Fibroblast of lung (primary cell): ENCODE measurements around the gene ZNF423. TPM values are rescaled to one million over a fixed set of nuclear protein-coding genes. Genes with fewer than 3 reads are reported as not detected.

Experiments
- DNase-seq, 2 donors: peaks; one replicate each; pipeline versions ENCODE4 v3.0.0 to v3.0.0-alpha.2; 2010; ENCODE audit warnings: low read depth in 2 of 2
- H2AFZ ChIP-seq: 2 replicates; pipeline ENCODE4 v1.5.1; 2012; ENCODE audit warnings: low read length, control low read depth, inconsistent platforms
- H3K27ac ChIP-seq: 2 replicates; pipeline ENCODE4 v1.5.1; 2011; ENCODE audit warnings: low read length, control low read depth; ENCODE audit not compliant: insufficient read depth
- H3K27me3 ChIP-seq: 2 replicates; pipeline ENCODE4 v1.5.1; 2011; ENCODE audit warnings: mild to moderate bottlenecking, low read length; ENCODE audit not compliant: control insufficient read depth, insufficient read depth
- H3K36me3 ChIP-seq: 2 replicates; pipeline ENCODE4 v1.5.1; 2011; ENCODE audit warnings: low read length; ENCODE audit not compliant: control insufficient read depth, insufficient read depth
- H3K4me1 ChIP-seq: 2 replicates; pipeline ENCODE4 v1.5.1; 2011; ENCODE audit warnings: low read length; ENCODE audit not compliant: control insufficient read depth, insufficient read depth; ENCODE audit errors: extremely low read depth
- H3K4me2 ChIP-seq: 2 replicates; pipeline ENCODE4 v1.5.1; 2011; ENCODE audit warnings: low read length, control low read depth; ENCODE audit not compliant: insufficient read depth; ENCODE audit errors: extremely low read depth
- H3K4me3 ChIP-seq, 4 experiments: fragments of 200-600 bp in 1 of 4; sonication (generic) in 1 of 4; replicated peaks in 1 of 4; 2 replicates each; pipeline ENCODE4 v1.5.1; 2011 to 2016; ENCODE audit warnings: low read length in 4 of 4, low read depth in 3 of 4, mild to moderate bottlenecking in 3 of 4, control low read depth in 2 of 4, inconsistent platforms in 1 of 4, mixed read lengths in 1 of 4; ENCODE audit not compliant: insufficient read depth in 1 of 4; ENCODE audit errors: control extremely low read depth in 1 of 4
- H3K79me2 ChIP-seq: 2 replicates; pipeline ENCODE4 v1.5.1; 2012; ENCODE audit warnings: mild to moderate bottlenecking, low read length, inconsistent platforms; ENCODE audit not compliant: control insufficient read depth, insufficient read depth
- H3K9ac ChIP-seq: 2 replicates; pipeline ENCODE4 v1.5.1; 2011; ENCODE audit warnings: mild to moderate bottlenecking, low read length, control low read depth; ENCODE audit not compliant: insufficient read depth
- H3K9me3 ChIP-seq: 2 replicates; pipeline ENCODE4 v1.5.1; 2012; ENCODE audit warnings: low read depth, low read length; ENCODE audit not compliant: control insufficient read depth, insufficient read depth
- H4K20me1 ChIP-seq: 2 replicates; pipeline ENCODE4 v1.5.1; 2011; ENCODE audit warnings: low read length; ENCODE audit not compliant: control insufficient read depth, insufficient read depth; ENCODE audit errors: extremely low read depth
- EZH2 ChIP-seq: IDR thresholded peaks from 2 replicates; pipeline ENCODE4 v1.5.1; 2012; ENCODE audit warnings: low read length, control low read depth, mild to moderate bottlenecking; ENCODE audit errors: missing control alignments
- polyA plus RNA-seq, 2 donors: library from polyadenylated mRNA; depleted of rRNA in 1 of 2; stranded (reverse) in 1 of 2; unstranded in 1 of 2; fragments of >200 nt; gene quantifications; 2 replicates each; pipeline ENCODE4 v1.2.1, GENCODE V29; 2011 to 2012; ENCODE audit warnings: missing spikeins in 1 of 2
- total RNA-seq: library from RNA; depleted of rRNA; stranded (reverse); fragments of >200 nt; gene quantifications from 2 replicates; pipeline ENCODE4 v1.2.1, GENCODE V29; 2014
- TF ChIP-seq, protein P1 (sequence below), 2 donors: IDR thresholded peaks in 1 of 2; conservative IDR thresholded peaks in 1 of 2; 1 replicate in 1 of 2; 2 replicates in 1 of 2; pipeline ENCODE4 v1.5.1; 2011 to 2012; ENCODE audit warnings: low read length in 2 of 2, control low read depth in 1 of 2, inconsistent platforms in 1 of 2, low read depth in 1 of 2, mild to moderate bottlenecking in 1 of 2

Gene ZNF423
- total and polyA plus RNA-seq, 2 donors (not counting 1 experiment from before 2014, with no cell fraction given), result 0.07 to 0.17 TPM

DNA sequence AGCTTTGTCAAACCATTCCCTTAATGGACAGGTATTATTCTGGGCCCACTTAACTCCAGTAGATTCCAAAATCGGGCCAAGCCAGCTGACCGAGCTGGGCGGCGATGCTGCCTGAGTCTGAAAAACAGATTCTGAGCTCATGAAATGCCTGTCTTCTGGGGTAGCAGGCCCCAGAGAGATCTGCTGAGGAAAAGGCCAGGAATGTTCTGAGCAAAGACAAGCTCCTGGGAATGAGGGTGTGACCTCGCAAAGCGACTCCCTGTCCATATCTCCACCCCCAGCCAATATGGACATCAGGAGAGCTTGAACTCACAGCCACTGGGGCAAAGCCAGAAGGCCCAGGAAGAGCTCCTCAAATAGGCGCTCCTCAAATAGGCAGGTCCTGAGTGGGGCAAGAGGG, 23.7 kb downstream of the ZNF423 start:
- H2AFZ ChIP-seq, result no peak overlapping the region
- no peak overlapping the region for H3K9ac ChIP-seq
- H3K36me3 ChIP-seq, result no peaks in the 10 kb centered on the region
- no peaks in the 10 kb centered on the region for H3K9me3 ChIP-seq
- H4K20me1 ChIP-seq, result no peaks in the 10 kb centered on the region
- TF ChIP-seq EZH2, result no peak
- TF ChIP-seq, protein P1, sequence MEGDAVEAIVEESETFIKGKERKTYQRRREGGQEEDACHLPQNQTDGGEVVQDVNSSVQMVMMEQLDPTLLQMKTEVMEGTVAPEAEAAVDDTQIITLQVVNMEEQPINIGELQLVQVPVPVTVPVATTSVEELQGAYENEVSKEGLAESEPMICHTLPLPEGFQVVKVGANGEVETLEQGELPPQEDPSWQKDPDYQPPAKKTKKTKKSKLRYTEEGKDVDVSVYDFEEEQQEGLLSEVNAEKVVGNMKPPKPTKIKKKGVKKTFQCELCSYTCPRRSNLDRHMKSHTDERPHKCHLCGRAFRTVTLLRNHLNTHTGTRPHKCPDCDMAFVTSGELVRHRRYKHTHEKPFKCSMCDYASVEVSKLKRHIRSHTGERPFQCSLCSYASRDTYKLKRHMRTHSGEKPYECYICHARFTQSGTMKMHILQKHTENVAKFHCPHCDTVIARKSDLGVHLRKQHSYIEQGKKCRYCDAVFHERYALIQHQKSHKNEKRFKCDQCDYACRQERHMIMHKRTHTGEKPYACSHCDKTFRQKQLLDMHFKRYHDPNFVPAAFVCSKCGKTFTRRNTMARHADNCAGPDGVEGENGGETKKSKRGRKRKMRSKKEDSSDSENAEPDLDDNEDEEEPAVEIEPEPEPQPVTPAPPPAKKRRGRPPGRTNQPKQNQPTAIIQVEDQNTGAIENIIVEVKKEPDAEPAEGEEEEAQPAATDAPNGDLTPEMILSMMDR (conservative IDR thresholded peaks at IDR 0.05 in 1 of 2, IDR thresholded peaks at IDR 0.05 in 1 of 2; ENCODE audit: low read depth in 1 of 2, low read length in 2 of 2), result no peak
- no peak for DNase-seq
- H3K4me3 ChIP-seq, result no peak overlapping the region
- H3K27ac ChIP-seq, result no peak overlapping the region
- no peaks in the 10 kb centered on the region for H3K27me3 ChIP-seq
- H3K4me2 ChIP-seq, result no peak overlapping the region
- no peaks in the 10 kb centered on the region for H3K4me1 ChIP-seq
- H3K79me2 ChIP-seq, result no peaks in the 10 kb centered on the region

DNA sequence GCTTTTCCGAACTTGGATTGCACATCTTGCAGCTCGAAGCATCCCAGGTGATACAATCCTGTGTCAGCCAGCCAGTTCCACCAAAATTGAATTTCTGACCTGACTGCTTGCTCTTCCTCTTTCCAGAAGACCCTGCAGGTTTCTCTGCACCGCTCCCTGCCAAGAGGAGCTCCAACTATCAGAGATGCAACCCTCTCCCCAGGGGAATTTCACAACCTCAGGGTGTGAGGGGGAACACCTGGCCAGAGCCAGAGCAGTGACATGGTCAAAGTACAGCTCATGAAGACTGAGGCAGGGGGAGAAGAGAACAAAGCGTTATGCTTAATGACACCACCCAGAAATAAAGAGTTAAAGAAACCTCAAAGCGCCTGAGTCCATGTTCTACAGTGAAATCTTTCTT, 25.0 kb downstream of the ZNF423 start:
- no peaks in the 10 kb centered on the region for H3K9me3 ChIP-seq
- no peak for TF ChIP-seq EZH2
- TF ChIP-seq, protein P1 (conservative IDR thresholded peaks at IDR 0.05 in 1 of 2, IDR thresholded peaks at IDR 0.05 in 1 of 2; ENCODE audit: low read depth in 1 of 2, low read length in 2 of 2), result no peak
- no peak overlapping the region for H3K4me3 ChIP-seq
- H3K4me1 ChIP-seq, result no peaks in the 10 kb centered on the region
- no peak overlapping the region for H2AFZ ChIP-seq
- no peak overlapping the region for H3K27ac ChIP-seq
- DNase-seq, result no peak
- no peak overlapping the region for H3K9ac ChIP-seq
- no peaks in the 10 kb centered on the region for H3K79me2 ChIP-seq
- no peaks in the 10 kb centered on the region for H4K20me1 ChIP-seq
- no peak overlapping the region for H3K4me2 ChIP-seq
- H3K36me3 ChIP-seq, result no peaks in the 10 kb centered on the region
- no peaks in the 10 kb centered on the region for H3K27me3 ChIP-seq

DNA sequence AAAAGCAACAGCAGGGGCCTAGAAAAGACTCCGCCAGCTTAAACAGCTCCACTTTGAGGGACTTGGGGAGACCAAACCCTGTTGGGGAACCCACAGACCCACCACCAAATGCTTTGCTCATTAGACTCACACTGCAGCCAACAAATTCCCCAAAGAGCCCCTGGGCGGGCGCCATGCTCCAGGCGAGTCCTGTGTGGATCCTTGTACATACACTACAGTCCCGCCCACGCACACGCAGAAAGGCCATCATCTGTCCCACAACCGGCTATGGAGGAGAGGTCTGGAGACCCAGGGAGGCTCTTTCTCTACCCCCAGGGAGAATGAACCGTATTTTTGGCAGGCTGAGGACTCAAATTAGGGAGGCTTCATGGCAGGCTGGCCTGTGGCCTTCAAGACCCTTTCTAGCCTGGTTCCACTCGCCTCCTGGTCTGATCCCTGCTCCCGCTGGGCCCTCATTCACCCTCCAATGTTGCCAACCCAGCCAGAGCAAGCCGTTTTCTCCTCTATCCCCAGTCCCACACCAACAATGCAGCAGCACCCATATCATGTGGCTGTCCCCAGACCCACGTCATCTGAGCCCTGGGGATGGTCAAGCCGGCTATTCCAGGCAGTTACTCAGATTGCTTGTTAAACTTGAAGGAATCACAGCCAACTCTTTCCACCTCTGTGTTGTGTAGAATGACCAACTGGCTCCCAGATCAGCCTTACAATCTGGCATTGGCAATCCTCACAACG, 27.2 kb downstream of the ZNF423 start:
- Histone ChIP-seq H3K27ac (no peak overlapping the region), H3K79me2 (no peaks in the 10 kb centered on the region), H2AFZ (no peak overlapping the region), H3K4me2 (no peak overlapping the region), H3K9me3 (no peaks in the 10 kb centered on the region), H3K36me3 (no peaks in the 10 kb centered on the region), H3K27me3 (no peaks in the 10 kb centered on the region), H3K4me3 (no peak overlapping the region), H4K20me1 (no peaks in the 10 kb centered on the region), H3K9ac (no peak overlapping the region), H3K4me1 (no peaks in the 10 kb centered on the region)
- TF ChIP-seq, protein P1 (conservative IDR thresholded peaks at IDR 0.05 in 1 of 2, IDR thresholded peaks at IDR 0.05 in 1 of 2; ENCODE audit: low read depth in 1 of 2, low read length in 2 of 2), result no peak
- TF ChIP-seq EZH2, result no peak
- no peak for DNase-seq
